K562 (cell line): ENCODE data around the gene PUM2.

Experiments
- EZH2 ChIP-seq: IDR thresholded peaks from 2 replicates; pipeline ENCODE4 v1.6.1; 2012; ENCODE audit warnings: low read depth, mild to moderate bottlenecking, inconsistent platforms, low read length, borderline replicate concordance
- FOXM1 ChIP-seq, 2 experiments: fragments of 450-650 bp in 1 of 2; sonication (generic) in 1 of 2; formaldehyde crosslinking in 1 of 2; IDR thresholded peaks; 2 replicates each; pipeline versions ENCODE4 v1.6.1 to v1.9.0; 2017 to 2022; ENCODE audit warnings: low read depth in 2 of 2, mild to moderate bottlenecking in 2 of 2, missing genetic modification reagents in 1 of 2, moderate library complexity in 1 of 2
- HDAC6 ChIP-seq: IDR thresholded peaks from 2 replicates; pipeline ENCODE4 v1.6.1; 2012; ENCODE audit warnings: low read depth, mild to moderate bottlenecking, control low read depth, inconsistent platforms, low read length, moderate library complexity
- HNRNPH1 ChIP-seq: fragments of 200-400 bp; formaldehyde crosslinking; optimal IDR thresholded peaks from 2 replicates; pipeline ENCODE3; 2017; ENCODE audit warnings: low read depth, mild to moderate bottlenecking, low read length, moderate library complexity
- NR2C1 ChIP-seq, 2 experiments: fragments of 450-650 bp; IDR thresholded peaks; 2 replicates each; pipeline ENCODE4 v1.6.1; 2017; ENCODE audit warnings: mild to moderate bottlenecking in 2 of 2, antibody characterized with exemption in 1 of 2, inconsistent platforms in 1 of 2, missing compliant biosample characterization in 1 of 2, missing genetic modification characterization in 1 of 2
- RAD21 ChIP-seq, 2 experiments: fragments of 250-450 bp in 1 of 2; fragments of 450-650 bp in 1 of 2; sonication (Bioruptor Pico) in 1 of 2; formaldehyde crosslinking in 1 of 2; IDR thresholded peaks in 1 of 2; conservative IDR thresholded peaks in 1 of 2; 2 replicates each; pipeline versions ENCODE4 v1.4.0 to v1.8.0; 2020 to 2022; ENCODE audit warnings: mild to moderate bottlenecking in 2 of 2, moderate library complexity in 1 of 2
- SIN3A ChIP-seq, 2 experiments: fragments of 150-350 bp in 1 of 2; IDR thresholded peaks; 2 replicates each; pipeline ENCODE4 v1.6.1; 2011 to 2016; ENCODE audit warnings: borderline replicate concordance in 2 of 2, low read depth in 2 of 2, low read length in 2 of 2, mild to moderate bottlenecking in 2 of 2, moderate library complexity in 2 of 2; ENCODE audit not compliant: control insufficient read depth in 1 of 2
- YBX1 ChIP-seq: fragments of 450-650 bp; IDR thresholded peaks from 2 replicates; pipeline ENCODE4 v1.7.1; 2016; ENCODE audit warnings: mild to moderate bottlenecking
- TF ChIP-seq, protein P1 (sequence below): sonication (generic); formaldehyde crosslinking; IDR thresholded peaks from 2 replicates; pipeline ENCODE4 v1.5.0; 2020; ENCODE audit warnings: missing genetic modification reagents
- TF ChIP-seq, protein P2 (sequence below): fragments of 450-650 bp; IDR thresholded peaks from 2 replicates; pipeline ENCODE4 v1.6.1; 2016; ENCODE audit warnings: missing biosample characterization, missing genetic modification characterization
- TF ChIP-seq, protein P3 (sequence below): fragments of 200-800 bp; sonication (Bioruptor generic); IDR thresholded peaks from 2 replicates; pipeline ENCODE4 v1.6.1; 2016; ENCODE audit warnings: missing genetic modification characterization, missing compliant biosample characterization
- TF ChIP-seq, protein P4 (sequence below), 3 experiments: IDR thresholded peaks in 2 of 3; conservative IDR thresholded peaks in 1 of 3; 2 replicates each; pipeline ENCODE4 v1.5.1; 2011 to 2012; ENCODE audit warnings: low read length in 3 of 3, mild to moderate bottlenecking in 3 of 3, control low read depth in 2 of 3, improper control_type of control experiment in 1 of 3, inconsistent platforms in 1 of 3, low read depth in 1 of 3, mixed read lengths in 1 of 3, moderate library complexity in 1 of 3; ENCODE audit not compliant: insufficient read depth in 2 of 3
- TF ChIP-seq, protein P5 (sequence below): sonication (generic); formaldehyde crosslinking; IDR thresholded peaks from 2 replicates; pipeline ENCODE4 v1.8.0; 2022; ENCODE audit warnings: mild to moderate bottlenecking, missing genetic modification reagents
- TF ChIP-seq, protein P6 (sequence below): sonication (generic); formaldehyde crosslinking; IDR thresholded peaks from 2 replicates; pipeline ENCODE4 v1.9.0; 2022; ENCODE audit warnings: mild to moderate bottlenecking, missing genetic modification reagents

DNA sequence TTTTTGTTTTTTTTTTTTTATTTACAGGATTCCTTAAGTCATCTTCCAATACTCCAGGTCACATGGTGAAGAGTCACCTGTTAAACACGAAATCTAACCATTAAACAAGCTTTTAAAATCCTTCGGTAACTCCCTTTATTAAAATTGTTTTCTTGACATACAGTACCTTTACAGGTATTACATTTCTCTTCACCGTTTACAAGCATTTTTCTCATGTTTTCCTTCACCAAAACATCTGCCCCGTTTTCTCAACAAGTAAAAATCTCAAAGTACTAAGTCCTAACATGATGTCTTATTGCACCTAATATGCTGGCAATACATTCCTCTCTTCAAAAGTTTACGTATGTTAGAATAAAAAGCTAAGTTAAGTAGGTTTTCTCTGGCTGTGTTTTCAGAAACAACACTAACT is 1.1 kb downstream of the PUM2 start:
- TF ChIP-seq EZH2 (no peak), YBX1 (no peak), RAD21 (CRISPR knock-in tag; conservative IDR thresholded peaks at IDR 0.05 in 1 of 2, IDR thresholded peaks at IDR 0.05 in 1 of 2) (no peak), SIN3A (IDR thresholded peaks at IDR 0.05; ENCODE audit: borderline replicate concordance in 2 of 2, control insufficient read depth in 1 of 2, low read depth in 2 of 2, low read length in 2 of 2) (no peak), NR2C1 (IDR thresholded peaks at IDR 0.05) (no peak), NR2C1 (tag; IDR thresholded peaks at IDR 0.05) (no peak), FOXM1 (IDR thresholded peaks at IDR 0.05; ENCODE audit: low read depth) (no peak), FOXM1 (CRISPR knock-in tag; IDR thresholded peaks at IDR 0.05; ENCODE audit: low read depth) (no peak), HDAC6 (no peak), HNRNPH1 (no peak)
- TF ChIP-seq, protein P1, sequence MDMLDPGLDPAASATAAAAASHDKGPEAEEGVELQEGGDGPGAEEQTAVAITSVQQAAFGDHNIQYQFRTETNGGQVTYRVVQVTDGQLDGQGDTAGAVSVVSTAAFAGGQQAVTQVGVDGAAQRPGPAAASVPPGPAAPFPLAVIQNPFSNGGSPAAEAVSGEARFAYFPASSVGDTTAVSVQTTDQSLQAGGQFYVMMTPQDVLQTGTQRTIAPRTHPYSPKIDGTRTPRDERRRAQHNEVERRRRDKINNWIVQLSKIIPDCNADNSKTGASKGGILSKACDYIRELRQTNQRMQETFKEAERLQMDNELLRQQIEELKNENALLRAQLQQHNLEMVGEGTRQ (CRISPR knock-in tag): no peak
- TF ChIP-seq, protein P2, sequence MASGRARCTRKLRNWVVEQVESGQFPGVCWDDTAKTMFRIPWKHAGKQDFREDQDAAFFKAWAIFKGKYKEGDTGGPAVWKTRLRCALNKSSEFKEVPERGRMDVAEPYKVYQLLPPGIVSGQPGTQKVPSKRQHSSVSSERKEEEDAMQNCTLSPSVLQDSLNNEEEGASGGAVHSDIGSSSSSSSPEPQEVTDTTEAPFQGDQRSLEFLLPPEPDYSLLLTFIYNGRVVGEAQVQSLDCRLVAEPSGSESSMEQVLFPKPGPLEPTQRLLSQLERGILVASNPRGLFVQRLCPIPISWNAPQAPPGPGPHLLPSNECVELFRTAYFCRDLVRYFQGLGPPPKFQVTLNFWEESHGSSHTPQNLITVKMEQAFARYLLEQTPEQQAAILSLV (tag): no peak
- TF ChIP-seq, protein P3, sequence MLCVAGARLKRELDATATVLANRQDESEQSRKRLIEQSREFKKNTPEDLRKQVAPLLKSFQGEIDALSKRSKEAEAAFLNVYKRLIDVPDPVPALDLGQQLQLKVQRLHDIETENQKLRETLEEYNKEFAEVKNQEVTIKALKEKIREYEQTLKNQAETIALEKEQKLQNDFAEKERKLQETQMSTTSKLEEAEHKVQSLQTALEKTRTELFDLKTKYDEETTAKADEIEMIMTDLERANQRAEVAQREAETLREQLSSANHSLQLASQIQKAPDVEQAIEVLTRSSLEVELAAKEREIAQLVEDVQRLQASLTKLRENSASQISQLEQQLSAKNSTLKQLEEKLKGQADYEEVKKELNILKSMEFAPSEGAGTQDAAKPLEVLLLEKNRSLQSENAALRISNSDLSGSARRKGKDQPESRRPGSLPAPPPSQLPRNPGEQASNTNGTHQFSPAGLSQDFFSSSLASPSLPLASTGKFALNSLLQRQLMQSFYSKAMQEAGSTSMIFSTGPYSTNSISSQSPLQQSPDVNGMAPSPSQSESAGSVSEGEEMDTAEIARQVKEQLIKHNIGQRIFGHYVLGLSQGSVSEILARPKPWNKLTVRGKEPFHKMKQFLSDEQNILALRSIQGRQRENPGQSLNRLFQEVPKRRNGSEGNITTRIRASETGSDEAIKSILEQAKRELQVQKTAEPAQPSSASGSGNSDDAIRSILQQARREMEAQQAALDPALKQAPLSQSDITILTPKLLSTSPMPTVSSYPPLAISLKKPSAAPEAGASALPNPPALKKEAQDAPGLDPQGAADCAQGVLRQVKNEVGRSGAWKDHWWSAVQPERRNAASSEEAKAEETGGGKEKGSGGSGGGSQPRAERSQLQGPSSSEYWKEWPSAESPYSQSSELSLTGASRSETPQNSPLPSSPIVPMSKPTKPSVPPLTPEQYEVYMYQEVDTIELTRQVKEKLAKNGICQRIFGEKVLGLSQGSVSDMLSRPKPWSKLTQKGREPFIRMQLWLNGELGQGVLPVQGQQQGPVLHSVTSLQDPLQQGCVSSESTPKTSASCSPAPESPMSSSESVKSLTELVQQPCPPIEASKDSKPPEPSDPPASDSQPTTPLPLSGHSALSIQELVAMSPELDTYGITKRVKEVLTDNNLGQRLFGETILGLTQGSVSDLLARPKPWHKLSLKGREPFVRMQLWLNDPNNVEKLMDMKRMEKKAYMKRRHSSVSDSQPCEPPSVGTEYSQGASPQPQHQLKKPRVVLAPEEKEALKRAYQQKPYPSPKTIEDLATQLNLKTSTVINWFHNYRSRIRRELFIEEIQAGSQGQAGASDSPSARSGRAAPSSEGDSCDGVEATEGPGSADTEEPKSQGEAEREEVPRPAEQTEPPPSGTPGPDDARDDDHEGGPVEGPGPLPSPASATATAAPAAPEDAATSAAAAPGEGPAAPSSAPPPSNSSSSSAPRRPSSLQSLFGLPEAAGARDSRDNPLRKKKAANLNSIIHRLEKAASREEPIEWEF: no peak
- TF ChIP-seq, protein P4, sequence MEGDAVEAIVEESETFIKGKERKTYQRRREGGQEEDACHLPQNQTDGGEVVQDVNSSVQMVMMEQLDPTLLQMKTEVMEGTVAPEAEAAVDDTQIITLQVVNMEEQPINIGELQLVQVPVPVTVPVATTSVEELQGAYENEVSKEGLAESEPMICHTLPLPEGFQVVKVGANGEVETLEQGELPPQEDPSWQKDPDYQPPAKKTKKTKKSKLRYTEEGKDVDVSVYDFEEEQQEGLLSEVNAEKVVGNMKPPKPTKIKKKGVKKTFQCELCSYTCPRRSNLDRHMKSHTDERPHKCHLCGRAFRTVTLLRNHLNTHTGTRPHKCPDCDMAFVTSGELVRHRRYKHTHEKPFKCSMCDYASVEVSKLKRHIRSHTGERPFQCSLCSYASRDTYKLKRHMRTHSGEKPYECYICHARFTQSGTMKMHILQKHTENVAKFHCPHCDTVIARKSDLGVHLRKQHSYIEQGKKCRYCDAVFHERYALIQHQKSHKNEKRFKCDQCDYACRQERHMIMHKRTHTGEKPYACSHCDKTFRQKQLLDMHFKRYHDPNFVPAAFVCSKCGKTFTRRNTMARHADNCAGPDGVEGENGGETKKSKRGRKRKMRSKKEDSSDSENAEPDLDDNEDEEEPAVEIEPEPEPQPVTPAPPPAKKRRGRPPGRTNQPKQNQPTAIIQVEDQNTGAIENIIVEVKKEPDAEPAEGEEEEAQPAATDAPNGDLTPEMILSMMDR (IDR thresholded peaks at IDR 0.05 in 2 of 3, conservative IDR thresholded peaks at IDR 0.05 in 1 of 3; ENCODE audit: insufficient read depth in 2 of 3, low read depth in 1 of 3, low read length in 3 of 3): no peak
- TF ChIP-seq, protein P5, sequence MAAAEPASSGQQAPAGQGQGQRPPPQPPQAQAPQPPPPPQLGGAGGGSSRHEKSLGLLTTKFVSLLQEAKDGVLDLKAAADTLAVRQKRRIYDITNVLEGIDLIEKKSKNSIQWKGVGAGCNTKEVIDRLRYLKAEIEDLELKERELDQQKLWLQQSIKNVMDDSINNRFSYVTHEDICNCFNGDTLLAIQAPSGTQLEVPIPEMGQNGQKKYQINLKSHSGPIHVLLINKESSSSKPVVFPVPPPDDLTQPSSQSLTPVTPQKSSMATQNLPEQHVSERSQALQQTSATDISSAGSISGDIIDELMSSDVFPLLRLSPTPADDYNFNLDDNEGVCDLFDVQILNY (CRISPR knock-in tag): no peak
- TF ChIP-seq, protein P6, sequence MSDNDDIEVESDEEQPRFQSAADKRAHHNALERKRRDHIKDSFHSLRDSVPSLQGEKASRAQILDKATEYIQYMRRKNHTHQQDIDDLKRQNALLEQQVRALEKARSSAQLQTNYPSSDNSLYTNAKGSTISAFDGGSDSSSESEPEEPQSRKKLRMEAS (CRISPR knock-in tag): no peak
